ENCODE results near the gene SHQ1. TPM values are rescaled to one million over a fixed set of nuclear protein-coding genes. Genes with fewer than 3 reads are reported as not detected.

Gene SHQ1
- polyA plus RNA-seq, 1 experiment: 16.6 TPM

DNA sequence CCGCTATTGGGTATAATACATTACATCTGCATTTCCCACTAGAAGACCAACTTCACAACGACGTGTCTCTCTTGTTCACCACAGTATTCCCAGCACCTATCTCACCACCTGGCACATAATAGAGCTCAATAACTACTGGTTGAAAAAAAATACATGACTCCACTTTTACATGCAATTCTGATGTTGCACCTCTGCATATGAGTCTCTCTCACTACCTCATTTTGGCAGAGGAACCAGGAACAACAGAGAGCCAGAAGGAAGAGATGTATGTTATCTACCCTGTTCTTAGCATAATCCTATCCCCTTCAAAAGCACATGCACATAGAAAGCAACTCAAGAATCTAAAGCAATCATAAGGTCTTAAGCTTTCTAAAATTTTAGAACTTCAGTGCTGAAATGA lies 61.6 kb downstream of the SHQ1 start:
- H3K9me3 ChIP-seq (ENCODE audit: control insufficient read depth, insufficient read depth, low read length): no peaks in the 10 kb centered on the region; the same call in 1 of the 2 replicates
- DNase-seq (ENCODE audit: low read depth, low spot score): no peak
- TF ChIP-seq, protein P1, sequence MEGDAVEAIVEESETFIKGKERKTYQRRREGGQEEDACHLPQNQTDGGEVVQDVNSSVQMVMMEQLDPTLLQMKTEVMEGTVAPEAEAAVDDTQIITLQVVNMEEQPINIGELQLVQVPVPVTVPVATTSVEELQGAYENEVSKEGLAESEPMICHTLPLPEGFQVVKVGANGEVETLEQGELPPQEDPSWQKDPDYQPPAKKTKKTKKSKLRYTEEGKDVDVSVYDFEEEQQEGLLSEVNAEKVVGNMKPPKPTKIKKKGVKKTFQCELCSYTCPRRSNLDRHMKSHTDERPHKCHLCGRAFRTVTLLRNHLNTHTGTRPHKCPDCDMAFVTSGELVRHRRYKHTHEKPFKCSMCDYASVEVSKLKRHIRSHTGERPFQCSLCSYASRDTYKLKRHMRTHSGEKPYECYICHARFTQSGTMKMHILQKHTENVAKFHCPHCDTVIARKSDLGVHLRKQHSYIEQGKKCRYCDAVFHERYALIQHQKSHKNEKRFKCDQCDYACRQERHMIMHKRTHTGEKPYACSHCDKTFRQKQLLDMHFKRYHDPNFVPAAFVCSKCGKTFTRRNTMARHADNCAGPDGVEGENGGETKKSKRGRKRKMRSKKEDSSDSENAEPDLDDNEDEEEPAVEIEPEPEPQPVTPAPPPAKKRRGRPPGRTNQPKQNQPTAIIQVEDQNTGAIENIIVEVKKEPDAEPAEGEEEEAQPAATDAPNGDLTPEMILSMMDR (IDR thresholded peaks at IDR 0.05; ENCODE audit: low read depth, low read length): no peak
- CTCF ChIA-PET: no interaction called here
- POLR2A ChIA-PET: no interaction called here
- no peak overlapping the region for H3K4me3 ChIP-seq (ENCODE audit: low read depth, low read length)
- H3K27me3 ChIP-seq (ENCODE audit: control insufficient read depth, insufficient read depth, low read length): no peaks in the 10 kb centered on the region
- no peak overlapping the region for H3K27ac ChIP-seq (ENCODE audit: low read depth, low read length)

DNA sequence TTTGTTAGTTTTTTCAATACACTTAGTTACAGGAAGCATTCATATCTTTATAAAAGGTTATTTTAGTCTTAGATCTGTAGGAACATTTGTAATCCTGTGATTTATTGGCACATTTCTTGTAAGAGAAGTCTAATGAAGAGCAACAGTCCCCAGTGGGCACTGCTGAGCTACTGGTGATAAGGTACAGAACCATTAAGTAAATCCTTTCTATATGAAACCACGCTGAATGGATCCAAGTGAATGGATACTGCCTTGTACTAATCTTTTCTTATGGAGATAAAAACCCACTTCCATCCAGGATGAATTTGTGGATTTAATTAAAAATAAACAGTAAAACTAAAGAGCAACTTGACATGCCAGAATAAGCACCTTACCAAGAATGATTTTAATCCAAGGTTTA lies 64.0 kb downstream of the SHQ1 start:
- POLR2A ChIA-PET: no interaction called here
- TF ChIP-seq, protein P1 (IDR thresholded peaks at IDR 0.05; ENCODE audit: low read depth, low read length): no peak
- Histone ChIP-seq H3K27me3 (ENCODE audit: control insufficient read depth, insufficient read depth, low read length) (no peaks in the 10 kb centered on the region), H3K9me3 (ENCODE audit: control insufficient read depth, insufficient read depth, low read length) (no peaks in the 10 kb centered on the region; the same call in 1 of the 2 replicates), H3K4me3 (ENCODE audit: low read depth, low read length) (no peak overlapping the region), H3K27ac (ENCODE audit: low read depth, low read length) (no peak overlapping the region)
- no peak for DNase-seq (ENCODE audit: low read depth, low spot score)
- CTCF ChIA-PET: no interaction called here

DNA sequence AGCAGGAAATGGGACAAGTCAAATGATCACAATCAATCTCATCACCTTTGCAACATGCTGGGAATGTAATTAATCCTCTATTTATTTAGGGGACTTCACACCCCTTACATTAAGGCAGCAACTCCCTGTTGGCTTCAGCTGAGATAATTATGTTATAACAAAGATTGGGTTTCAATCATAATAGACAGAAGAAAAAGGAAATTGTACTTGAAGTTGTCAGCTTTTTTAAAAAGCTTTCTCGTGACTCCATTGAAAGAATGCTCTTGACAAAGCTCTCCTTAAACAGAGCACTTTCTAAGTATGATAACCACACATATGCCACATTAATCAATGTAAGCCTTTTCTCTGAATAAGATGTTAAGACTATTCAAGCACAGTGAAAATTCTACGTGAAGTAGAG lies 65.7 kb downstream of the SHQ1 start:
- CTCF ChIA-PET: interaction anchor here (0.8 to 1.7 kb wide), 3 partner anchors 10 to 303 kb away, joined by 3 to 6 read pairs (median 4); no protein-coding TSS in a partner anchor

DNA sequence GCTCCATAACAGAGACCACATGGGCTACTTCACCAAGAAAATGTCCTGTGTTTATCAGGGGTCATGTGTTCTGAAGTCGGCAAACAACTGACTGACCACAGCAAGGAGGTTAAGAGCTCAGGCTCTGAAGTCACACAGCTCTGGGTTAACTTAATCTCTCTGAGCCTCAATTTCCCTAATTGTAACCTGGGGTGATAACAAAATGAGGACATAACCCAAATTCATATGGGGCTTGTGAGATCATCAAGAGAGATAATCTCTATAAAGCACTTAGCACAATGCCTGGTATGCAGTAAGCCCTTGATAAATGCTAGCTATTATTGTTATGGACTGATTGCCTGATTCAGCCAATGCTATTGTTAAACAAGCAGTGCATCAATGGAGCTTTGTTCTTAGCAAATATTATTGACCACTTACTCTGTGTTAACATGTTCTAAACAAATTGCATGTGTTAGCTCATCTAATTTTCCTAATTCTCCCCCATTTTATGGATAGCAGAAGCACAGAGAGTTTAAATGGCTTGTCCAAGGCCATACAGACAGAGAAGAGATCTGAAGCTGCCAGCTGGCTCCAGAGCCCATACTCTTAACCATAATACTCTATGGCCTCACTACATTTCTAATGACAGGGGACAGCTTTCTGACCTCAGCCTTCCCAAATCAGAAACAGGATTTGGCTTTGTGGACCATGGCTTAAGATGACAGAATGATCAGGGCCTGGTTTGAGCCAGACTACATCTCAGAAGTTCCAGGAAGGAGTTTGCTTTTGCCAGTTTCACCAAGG lies 78.3 kb downstream of the SHQ1 start:
- DNase-seq (ENCODE audit: low read depth, low spot score): no peak
- Histone ChIP-seq H3K4me3 (ENCODE audit: low read depth, low read length) (no peak overlapping the region), H3K9me3 (ENCODE audit: control insufficient read depth, insufficient read depth, low read length) (no peaks in the 10 kb centered on the region), H3K27ac (ENCODE audit: low read depth, low read length) (no peak overlapping the region), H3K27me3 (ENCODE audit: control insufficient read depth, insufficient read depth, low read length) (no peaks in the 10 kb centered on the region)
- CTCF ChIA-PET: no interaction called here
- POLR2A ChIA-PET: interaction anchor here (0.6 kb wide), 1 partner anchor 144 kb away, joined by 3 read pairs; no protein-coding TSS in a partner anchor
- TF ChIP-seq, protein P1 (IDR thresholded peaks at IDR 0.05; ENCODE audit: low read depth, low read length): no peak

More for the DNA sequence above, 65.7 kb downstream of the SHQ1 start:
- no peak for DNase-seq (ENCODE audit: low read depth, low spot score)
- TF ChIP-seq, protein P1 (IDR thresholded peaks at IDR 0.05; ENCODE audit: low read depth, low read length): no peak
- POLR2A ChIA-PET: no interaction called here
- H3K27ac ChIP-seq (ENCODE audit: low read depth, low read length): no peak overlapping the region
- no peaks in the 10 kb centered on the region for H3K27me3 ChIP-seq (ENCODE audit: control insufficient read depth, insufficient read depth, low read length)
- H3K4me3 ChIP-seq (ENCODE audit: low read depth, low read length): no peak overlapping the region
- H3K9me3 ChIP-seq (ENCODE audit: control insufficient read depth, insufficient read depth, low read length): no peaks in the 10 kb centered on the region; the same call in 1 of the 2 replicates

DNA sequence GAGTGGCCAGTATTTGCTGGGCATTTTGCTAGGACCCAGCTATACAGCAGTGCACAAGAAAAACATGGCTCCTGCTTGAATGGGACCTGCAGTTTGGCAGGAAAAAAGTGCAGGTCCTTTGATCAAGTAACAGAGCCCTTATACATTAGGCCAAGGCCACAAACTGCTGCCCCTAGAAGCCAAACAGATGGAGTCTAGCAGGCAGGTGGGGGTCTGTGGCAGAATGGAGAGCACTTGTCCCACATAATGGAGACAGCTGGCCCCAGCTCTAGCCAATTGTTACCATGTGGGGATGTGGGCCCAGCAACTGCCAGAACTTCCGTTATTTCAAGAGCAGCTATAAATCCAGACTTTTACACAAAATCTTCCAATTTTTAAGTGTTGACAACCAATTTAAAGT lies 79.3 kb downstream of the SHQ1 start:
- no peak overlapping the region for H3K27ac ChIP-seq (ENCODE audit: low read depth, low read length)
- DNase-seq (ENCODE audit: low read depth, low spot score): no peak
- H3K4me3 ChIP-seq (ENCODE audit: low read depth, low read length): no peak overlapping the region
- POLR2A ChIA-PET: no interaction called here
- CTCF ChIA-PET: no interaction called here
- no peaks in the 10 kb centered on the region for H3K27me3 ChIP-seq (ENCODE audit: control insufficient read depth, insufficient read depth, low read length)
- H3K9me3 ChIP-seq (ENCODE audit: control insufficient read depth, insufficient read depth, low read length): no peaks in the 10 kb centered on the region
- TF ChIP-seq, protein P1 (IDR thresholded peaks at IDR 0.05; ENCODE audit: low read depth, low read length): no peak

Data from AG04450 (cell line).